Chondrocyte (in vitro differentiated cells): ENCODE results near the gene CMSS1. TPM values are rescaled to one million over a fixed set of nuclear protein-coding genes. Genes with fewer than 3 reads are reported as not detected.
A peak's percentile ranks its signal among the peaks of the same experiment; 100 is the strongest.

Experiments
- DNase-seq: peaks from one replicate; pipeline ENCODE4 v3.0.0; 2021; ENCODE audit warnings: mixed read lengths, low spot score
- H3K27ac Mint-ChIP-seq: one replicate; pipeline ENCODE4 v1.8.0; 2021; ENCODE audit warnings: mild to moderate bottlenecking, moderate library complexity, mixed read lengths; ENCODE audit not compliant: unreplicated experiment
- H3K27me3 Mint-ChIP-seq: 2 replicates; pipeline ENCODE4 v1.8.0; 2021; ENCODE audit warnings: low read depth, mixed read lengths
- H3K36me3 Mint-ChIP-seq: 2 replicates; pipeline ENCODE4 v1.8.0; 2021; ENCODE audit warnings: low read depth, mixed read lengths
- H3K4me1 Mint-ChIP-seq: 2 replicates; pipeline ENCODE4 v1.8.0; 2021; ENCODE audit warnings: low read depth, mild to moderate bottlenecking, mixed read lengths
- H3K4me3 Mint-ChIP-seq: one replicate; pipeline ENCODE4 v1.8.0; 2021; ENCODE audit warnings: mild to moderate bottlenecking, moderate library complexity, mixed read lengths; ENCODE audit not compliant: unreplicated experiment
- H3K9me3 Mint-ChIP-seq: 2 replicates; pipeline ENCODE4 v1.8.0; 2021; ENCODE audit warnings: low read depth, mixed read lengths
- CTCF ChIP-seq: fragments of 200-600 bp; sonication (generic); IDR thresholded peaks from 2 replicates; pipeline ENCODE4 v1.5.0; 2021; ENCODE audit warnings: antibody characterized with exemption, mild to moderate bottlenecking, moderate library complexity
- total RNA-seq: library from RNA; stranded (reverse); gene quantifications from 3 replicates; pipeline ENCODE4 v1.2.1, GENCODE V29; 2021

The CMSS1 gene
- total RNA-seq, 1 donor from 2014 or later, result 19.5 TPM

- Mint-ChIP-seq H3K9me3 (no peaks in the 10 kb centered on the region), H3K27me3 (no peaks in the 10 kb centered on the region), H3K36me3 (no peaks in the 10 kb centered on the region), H3K4me1 (peaks cover 33% of the 10 kb centered on the region), H3K27ac (no peak overlapping the region), H3K4me3 (no peak overlapping the region)
- no peak for DNase-seq
- TF ChIP-seq CTCF, result no peak
Observed at GRCh38 chr3:99899603-99900002, 81.9 kb downstream of the CMSS1 start.

- TF ChIP-seq CTCF, result no peak
- Mint-ChIP-seq H3K4me1 (peaks cover 29% of the 10 kb centered on the region), H3K27me3 (no peaks in the 10 kb centered on the region), H3K9me3 (no peaks in the 10 kb centered on the region), H3K36me3 (no peaks in the 10 kb centered on the region), H3K27ac (no peak overlapping the region), H3K4me3 (no peak overlapping the region)
- DNase-seq, result no peak
Observed at GRCh38 chr3:99900248-99900647, 82.6 kb downstream of the CMSS1 start.

GRCh38 chr3:99901200-99901926, 83.7 kb downstream of the CMSS1 start:
- DNase-seq, result no peak
- TF ChIP-seq CTCF, result no peak
- H3K27me3 Mint-ChIP-seq, result no peaks in the 10 kb centered on the region
- no peaks in the 10 kb centered on the region for H3K9me3 Mint-ChIP-seq
- no peaks in the 10 kb centered on the region for H3K36me3 Mint-ChIP-seq
- H3K4me1 Mint-ChIP-seq, result peaks cover 18% of the 10 kb centered on the region
- H3K27ac Mint-ChIP-seq, result peak overlapping the region; percentile 38
- no peak overlapping the region for H3K4me3 Mint-ChIP-seq

- H3K4me1 Mint-ChIP-seq, result peaks cover 16% of the 10 kb centered on the region
- TF ChIP-seq CTCF, result no peak
- H3K27ac Mint-ChIP-seq, result no peak overlapping the region
- H3K36me3 Mint-ChIP-seq, result no peaks in the 10 kb centered on the region
- H3K27me3 Mint-ChIP-seq, result no peaks in the 10 kb centered on the region
- H3K9me3 Mint-ChIP-seq, result no peaks in the 10 kb centered on the region
- no peak overlapping the region for H3K4me3 Mint-ChIP-seq
- DNase-seq, result no peak
Observed at GRCh38 chr3:99902091-99902490, 84.4 kb downstream of the CMSS1 start.

- H3K27ac Mint-ChIP-seq, result no peak overlapping the region
- no peak for TF ChIP-seq CTCF
- no peaks in the 10 kb centered on the region for H3K9me3 Mint-ChIP-seq
- DNase-seq, result no peak
- no peaks in the 10 kb centered on the region for H3K27me3 Mint-ChIP-seq
- no peak overlapping the region for H3K4me3 Mint-ChIP-seq
- peaks cover 23% of the 10 kb centered on the region for H3K4me1 Mint-ChIP-seq
- H3K36me3 Mint-ChIP-seq, result no peaks in the 10 kb centered on the region
Observed at GRCh38 chr3:99903869-99904268, 86.2 kb downstream of the CMSS1 start.
